Fibroblast of skin of abdomen (primary cell): ENCODE results near the gene EGR1. TPM values are rescaled to one million over a fixed set of nuclear protein-coding genes. Genes with fewer than 3 reads are reported as not detected.

Experiments
- DNase-seq: peaks from one replicate; pipeline ENCODE4 v3.0.0-alpha.2; 2013
- polyA plus RNA-seq, 2 experiments: library from polyadenylated mRNA; unstranded; fragments of 120-200 nt; gene quantifications; one replicate each; pipeline ENCODE4 v1.2.1, GENCODE V29; 2013; ENCODE audit not compliant: insufficient read length in 2 of 2

The EGR1 gene
- polyA plus RNA-seq (2013, experiment 1 of 2; ENCODE audit: insufficient read length) = 24.9 TPM
- 23.7 TPM for polyA plus RNA-seq (2013, experiment 2 of 2; ENCODE audit: insufficient read length)

DNA sequence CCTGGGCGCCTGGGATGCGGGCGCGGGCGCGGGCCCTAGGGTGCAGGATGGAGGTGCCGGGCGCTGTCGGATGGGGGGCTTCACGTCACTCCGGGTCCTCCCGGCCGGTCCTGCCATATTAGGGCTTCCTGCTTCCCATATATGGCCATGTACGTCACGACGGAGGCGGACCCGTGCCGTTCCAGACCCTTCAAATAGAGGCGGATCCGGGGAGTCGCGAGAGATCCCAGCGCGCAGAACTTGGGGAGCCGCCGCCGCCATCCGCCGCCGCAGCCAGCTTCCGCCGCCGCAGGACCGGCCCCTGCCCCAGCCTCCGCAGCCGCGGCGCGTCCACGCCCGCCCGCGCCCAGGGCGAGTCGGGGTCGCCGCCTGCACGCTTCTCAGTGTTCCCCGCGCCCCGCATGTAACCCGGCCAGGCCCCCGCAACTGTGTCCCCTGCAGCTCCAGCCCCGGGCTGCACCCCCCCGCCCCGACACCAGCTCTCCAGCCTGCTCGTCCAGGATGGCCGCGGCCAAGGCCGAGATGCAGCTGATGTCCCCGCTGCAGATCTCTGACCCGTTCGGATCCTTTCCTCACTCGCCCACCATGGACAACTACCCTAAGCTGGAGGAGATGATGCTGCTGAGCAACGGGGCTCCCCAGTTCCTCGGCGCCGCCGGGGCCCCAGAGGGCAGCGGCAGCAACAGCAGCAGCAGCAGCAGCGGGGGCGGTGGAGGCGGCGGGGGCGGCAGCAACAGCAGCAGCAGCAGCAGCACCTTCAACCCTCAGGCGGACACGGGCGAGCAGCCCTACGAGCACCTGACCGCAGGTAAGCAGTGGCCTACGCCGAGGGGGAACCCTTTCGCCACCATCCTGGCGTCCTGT, at the start of gene EGR1:
Gene EGR1, plus strand, starts transcription at position 219 of the 864 bp plus-strand sequence. Its CDS starts 283 bp downstream, at position 502.
- DNase-seq = peak; percentile 96

DNA sequence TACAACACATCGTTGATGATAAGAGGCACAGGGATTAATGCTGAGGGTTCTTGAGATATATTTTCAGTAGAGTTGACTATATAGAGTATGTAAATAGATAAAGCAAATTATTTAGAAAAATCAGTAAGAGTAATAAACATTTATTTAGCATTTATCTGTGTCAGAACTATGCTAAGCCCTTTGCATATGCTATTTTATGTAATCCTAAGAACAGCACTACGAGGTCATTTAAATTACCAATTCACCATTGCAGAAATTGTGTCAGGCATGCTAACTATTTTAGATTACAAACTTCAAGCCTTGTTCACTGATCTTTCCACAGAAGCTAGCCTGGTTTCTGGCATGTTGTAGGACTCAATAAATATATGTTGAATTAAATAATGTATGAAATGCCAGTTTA, 46.8 kb upstream of the EGR1 start:
- no peak for DNase-seq

DNA sequence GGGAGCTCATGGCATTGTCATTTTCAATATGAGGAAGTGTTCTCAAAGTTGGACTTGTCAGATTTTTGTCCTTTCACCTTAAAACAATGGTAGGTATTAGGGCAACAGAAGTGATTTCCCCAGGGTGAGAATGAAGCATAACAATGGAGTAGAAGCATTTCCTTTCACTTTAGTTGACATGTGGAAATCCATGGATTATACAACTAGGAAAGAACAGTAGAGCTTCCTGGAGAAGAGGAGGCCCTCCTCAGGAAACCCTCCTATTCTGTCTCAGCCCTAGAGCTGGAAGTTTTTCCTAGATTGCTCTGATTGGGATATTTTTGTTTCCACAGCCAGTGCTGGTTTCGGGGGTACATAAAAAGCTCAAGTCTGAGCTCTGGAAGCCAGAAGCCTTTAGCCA, 40.2 kb upstream of the EGR1 start:
- no peak for DNase-seq

DNA sequence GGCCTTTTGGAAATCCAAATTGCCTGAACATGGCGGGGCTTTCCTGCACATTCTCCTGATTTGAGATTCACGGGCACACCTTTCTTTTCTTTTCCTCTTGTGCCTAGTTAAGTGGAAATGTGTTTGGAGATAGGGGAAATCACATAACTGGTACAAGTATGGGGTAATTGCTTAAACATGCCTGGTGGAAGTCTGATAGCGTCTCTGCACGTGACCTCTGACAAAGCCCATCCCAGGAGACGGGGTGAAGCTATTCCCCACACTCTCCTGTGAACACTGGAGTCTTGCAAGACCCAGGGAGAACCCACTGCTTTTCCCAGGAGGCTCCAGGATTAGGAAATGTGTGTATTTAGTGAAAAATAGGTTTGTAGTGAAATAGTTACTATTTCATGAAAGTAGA, 29.3 kb upstream of the EGR1 start:
- DNase-seq = no peak

DNA sequence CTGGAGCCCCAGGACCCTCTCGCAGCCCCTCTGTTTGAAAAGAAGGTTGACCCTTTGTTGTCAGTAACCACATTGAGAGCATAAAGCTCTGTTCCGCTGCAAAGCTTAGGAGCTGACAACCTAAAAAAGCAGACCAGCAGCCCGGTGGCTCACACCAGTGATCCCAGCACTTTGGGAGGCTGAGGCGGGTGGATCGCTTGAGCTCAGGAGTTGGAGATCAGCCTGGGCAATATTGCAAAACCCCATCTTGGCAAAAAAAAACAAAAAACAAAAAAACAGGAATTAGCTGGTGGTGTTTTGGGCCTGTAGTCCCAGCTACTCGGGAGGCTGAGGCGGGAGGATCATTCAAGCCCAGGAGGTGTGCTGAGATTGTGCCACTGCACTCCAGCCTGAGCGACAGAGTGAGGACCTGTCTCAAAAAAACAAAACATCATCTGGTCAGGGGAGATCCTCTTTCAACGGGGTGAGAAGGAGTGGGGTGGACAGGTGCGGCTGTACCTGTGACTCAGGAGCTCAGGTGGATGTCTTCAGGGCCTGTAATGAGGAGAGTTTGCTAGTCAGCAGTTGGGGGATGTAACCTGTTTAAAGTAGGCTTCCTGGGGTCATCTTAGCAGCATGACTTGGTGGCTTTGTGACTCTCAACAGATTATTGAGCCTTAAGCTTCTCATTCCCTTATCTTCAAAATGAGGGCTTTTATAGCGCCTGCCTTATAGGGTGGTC, 27.1 kb upstream of the EGR1 start:
- DNase-seq = no peak

DNA sequence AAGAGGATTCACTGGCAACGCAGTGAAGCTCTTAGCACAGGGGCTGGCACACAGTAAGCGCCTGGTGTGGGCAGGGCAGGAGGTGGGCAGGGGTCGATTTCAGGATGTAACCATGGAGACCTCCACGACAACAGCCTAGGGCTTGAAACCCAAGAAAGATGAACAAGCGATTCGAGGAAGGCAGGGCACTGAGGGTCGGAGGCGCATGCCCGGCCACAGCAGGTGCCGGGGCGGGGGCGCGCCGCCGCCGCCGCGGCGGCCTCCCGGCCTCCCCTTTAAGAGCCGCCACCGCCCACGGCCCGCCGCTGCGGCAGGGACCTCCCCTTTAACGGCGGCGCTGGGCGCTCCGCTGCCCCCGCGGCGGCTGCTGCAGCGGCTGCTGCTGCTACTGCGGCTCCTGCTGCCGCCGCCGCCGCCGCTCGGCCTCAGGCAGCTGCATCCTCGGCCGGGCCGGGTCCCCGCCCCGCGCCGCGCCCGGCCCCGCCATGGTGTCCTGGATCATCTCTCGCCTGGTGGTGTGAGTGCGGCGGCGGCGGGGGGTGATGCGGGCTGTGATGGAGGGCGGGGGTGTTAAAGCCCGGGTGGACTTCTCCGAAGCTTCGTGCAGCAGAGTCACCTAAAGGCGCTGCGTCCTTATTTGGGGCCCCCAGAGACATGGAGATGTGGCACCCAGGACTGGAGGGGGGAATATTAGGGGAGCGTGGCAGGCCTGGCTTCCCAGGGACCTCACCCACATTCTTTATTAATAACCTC, 26.4 kb upstream of the EGR1 start, which contains the start of gene REEP2:
Gene REEP2, plus strand, starts transcription at position 334 of the 753 bp plus-strand sequence. Its CDS starts 152 bp downstream, at position 486.
- DNase-seq = peak; percentile 49

DNA sequence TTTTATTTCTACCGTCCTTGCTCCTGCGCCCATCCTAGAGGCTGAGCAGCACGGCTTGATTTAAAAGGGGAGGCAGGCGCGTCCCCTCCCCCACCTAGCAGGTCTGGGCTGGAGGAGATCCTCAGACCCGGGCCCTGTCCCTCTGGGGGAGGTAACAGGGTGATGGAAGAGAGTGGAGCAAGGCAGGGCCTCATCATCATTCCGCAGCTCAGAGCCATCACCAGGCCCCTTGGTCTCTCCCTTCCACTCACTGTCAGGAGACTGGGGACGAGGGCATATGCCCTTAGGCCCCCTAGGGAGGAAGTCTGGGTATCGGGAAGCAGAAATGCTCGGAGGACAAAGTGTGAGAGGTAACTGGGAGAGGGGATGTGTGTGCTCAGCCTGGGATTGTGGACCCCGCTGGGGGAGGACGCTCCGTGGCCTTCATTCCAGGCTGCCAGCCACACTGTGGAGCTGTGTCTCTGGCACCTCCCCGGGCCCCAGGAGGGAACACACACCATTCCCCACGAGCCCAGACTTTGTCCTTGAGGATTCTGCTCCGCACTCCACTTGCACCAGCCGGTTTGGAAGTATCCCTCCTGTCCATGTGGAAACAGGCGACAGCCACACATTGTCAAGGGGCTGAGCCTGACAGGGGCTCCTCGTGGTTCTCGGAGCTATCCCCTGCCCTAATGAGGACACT, 25.7 kb upstream of the EGR1 start:
- no peak for DNase-seq

DNA sequence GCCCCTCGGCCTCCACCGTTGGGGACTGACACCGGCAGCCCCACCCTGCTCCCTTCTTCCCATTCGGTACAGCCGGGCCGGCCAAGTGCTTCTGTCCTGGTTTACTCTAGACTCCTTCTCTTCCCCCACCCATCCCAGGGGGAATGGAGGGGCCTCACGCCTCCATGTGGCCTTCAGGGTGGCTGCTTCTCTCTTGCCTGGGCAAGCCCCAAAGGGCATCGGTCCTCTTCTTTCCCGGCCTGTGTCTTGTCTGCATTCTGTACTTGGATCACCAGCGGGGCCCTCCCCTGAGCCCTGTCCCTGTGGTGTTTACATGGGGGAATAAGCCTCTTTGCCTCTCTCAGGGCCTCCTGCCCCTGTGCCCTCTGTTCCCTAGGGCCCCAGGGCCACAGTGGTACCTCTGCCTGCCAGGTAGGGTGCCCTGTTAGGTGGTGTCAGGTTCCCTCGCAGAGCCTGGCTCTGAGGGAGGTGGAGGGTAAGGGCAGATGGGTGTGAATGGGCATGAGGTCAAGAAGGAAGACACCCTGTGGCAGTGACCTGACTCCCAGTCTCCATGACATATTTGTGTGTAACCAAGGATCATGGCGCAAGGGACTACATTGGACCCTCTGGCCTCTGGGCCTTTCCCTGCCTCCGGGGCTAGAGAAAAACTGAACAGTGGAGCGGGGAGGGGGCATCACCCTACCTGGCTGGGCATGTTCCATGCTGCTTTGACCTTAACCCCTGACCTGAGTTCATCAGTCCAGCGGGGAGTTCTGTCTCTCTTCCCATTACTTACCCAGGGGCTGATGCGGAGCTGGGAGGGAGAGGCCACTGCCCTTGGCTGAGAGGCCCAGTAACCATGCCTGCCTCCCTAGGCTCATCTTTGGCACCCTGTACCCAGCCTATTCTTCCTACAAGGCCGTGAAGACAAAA, 24.9 kb upstream of the EGR1 start:
- no peak for DNase-seq

DNA sequence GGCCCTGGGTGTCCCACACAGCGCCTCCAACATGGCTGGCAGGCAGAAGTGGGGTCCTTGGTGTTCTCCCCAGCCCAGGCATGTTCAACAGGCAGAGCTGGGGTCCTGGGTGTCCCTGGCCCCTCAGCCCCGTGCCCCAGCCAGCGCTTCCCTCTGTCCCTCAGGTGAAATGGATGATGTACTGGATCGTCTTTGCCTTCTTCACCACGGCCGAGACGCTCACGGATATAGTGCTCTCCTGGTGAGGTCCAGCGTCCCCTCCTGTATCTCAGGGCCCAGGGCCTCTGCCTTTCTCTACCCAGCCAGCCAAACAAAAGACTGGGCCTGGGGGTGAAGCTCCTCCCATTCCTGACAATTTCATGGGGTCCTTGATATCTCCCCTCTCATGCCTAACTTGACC, 24.1 kb upstream of the EGR1 start:
- DNase-seq = no peak

DNA sequence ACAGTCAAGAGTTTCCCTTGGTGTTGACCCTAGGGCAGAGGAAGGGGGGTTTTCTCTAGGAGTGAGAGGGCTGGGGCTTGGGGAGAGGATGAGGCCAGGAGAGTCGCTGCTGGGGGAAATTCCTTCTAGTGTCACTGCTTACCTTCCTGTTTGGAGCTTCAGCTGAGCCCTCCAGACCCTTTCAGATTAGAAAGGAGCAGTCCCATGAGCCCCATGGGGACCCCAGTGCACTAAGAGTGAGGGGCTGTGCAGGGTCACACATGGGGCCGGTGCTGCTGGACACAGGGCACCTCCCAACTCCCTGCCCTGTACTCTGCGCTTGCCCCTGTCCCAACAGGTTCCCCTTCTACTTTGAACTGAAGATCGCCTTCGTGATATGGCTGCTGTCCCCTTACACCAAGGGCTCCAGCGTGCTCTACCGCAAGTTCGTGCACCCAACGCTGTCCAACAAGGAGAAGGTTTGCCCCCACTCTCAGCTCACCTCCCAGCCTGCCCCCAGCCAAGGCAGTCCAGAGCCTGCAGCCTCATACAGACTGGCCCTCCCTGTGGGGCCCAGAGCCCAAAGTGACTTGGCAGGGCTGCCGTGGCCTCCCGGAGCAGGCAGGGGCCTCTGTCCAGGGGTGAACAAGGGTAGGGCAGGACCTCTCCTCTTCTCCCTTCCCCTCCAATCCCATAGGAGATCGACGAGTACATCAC, 21.1 kb upstream of the EGR1 start:
- no peak for DNase-seq

DNA sequence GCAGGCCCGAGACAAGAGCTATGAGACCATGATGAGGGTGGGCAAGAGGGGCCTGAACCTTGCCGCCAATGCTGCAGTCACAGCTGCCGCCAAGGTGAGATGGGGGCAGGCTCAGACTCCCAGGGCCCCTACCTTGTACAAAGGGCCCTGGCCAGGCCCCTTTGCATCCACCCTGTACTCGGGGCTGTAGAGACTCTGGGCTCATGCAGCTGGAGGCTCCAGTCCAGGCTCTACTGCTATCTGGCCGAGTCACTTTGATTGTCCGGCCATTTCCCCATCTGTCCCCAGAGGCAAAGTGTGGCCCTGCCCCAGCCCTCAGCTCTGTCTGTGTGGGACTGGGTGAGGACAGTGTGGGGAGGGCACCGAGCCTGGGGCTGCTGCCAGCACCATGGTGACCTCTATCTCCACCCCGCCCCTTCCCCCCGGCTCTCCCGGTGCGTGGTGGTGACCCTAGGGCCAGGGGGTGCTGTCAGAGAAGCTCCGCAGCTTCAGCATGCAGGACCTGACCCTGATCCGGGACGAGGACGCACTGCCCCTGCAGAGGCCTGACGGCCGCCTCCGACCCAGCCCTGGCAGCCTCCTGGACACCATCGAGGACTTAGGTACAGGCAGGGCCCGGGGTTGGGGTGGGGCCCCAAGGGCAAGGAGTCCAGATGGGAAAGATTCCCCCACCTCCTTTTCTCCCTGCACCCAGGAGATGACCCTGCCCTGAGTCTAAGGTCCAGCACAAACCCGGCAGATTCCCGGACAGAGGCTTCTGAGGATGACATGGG, 20.3 kb upstream of the EGR1 start:
- no peak for DNase-seq

DNA sequence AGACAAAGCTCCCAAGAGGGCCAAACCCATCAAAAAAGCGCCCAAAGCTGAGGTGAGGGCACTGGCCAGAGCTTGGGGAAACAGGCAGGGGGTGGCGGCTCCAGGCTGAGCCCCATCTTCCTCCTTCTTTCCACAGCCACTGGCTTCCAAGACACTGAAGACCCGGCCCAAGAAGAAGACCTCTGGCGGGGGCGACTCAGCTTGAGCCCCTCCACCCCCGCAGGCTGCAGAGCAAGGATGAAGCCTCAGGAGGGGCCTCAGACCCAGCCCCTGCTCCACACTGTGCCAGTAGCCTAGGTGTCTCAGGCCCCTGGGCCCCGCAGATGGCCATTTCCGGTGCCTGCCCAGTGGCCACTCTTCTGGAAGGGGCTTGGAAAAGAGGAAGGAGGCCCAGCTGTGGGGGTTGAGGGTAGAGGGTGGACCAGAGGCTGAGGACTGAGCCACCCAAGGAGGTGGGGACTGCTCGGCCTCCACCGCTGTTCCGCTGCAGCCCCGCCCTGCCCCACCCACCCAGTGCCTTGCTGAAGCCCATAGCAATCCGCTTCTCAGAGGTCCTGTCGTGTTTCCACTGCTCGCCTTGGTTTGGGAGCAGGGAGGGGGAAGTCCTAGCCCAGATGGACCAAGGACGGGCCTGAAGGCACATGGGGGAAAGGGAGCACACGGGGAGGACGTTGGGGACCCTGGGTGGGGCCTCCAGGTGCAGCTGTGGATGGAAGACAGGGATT, 19.6 kb upstream of the EGR1 start:
- DNase-seq = no peak

DNA sequence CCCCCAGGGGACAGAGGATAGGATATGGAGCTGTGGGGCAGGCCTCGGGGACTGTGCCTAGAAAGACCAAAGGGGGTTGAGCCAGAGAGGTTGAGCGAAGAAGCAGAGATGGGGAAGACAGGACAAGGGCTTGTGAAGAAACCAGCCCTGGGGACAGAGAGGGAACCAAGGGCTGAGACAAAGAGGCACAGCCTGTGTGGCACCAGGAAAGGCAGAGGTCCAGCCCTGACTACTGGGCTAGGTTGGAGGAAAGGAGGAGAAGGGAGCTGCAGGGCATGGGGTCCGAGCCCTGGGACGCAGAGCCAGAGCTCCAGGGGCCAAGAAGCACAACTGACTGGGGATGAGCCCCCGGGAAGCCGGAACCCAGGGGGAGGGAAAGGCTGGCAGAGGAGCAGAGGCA, 17.2 kb upstream of the EGR1 start:
- DNase-seq = no peak

DNA sequence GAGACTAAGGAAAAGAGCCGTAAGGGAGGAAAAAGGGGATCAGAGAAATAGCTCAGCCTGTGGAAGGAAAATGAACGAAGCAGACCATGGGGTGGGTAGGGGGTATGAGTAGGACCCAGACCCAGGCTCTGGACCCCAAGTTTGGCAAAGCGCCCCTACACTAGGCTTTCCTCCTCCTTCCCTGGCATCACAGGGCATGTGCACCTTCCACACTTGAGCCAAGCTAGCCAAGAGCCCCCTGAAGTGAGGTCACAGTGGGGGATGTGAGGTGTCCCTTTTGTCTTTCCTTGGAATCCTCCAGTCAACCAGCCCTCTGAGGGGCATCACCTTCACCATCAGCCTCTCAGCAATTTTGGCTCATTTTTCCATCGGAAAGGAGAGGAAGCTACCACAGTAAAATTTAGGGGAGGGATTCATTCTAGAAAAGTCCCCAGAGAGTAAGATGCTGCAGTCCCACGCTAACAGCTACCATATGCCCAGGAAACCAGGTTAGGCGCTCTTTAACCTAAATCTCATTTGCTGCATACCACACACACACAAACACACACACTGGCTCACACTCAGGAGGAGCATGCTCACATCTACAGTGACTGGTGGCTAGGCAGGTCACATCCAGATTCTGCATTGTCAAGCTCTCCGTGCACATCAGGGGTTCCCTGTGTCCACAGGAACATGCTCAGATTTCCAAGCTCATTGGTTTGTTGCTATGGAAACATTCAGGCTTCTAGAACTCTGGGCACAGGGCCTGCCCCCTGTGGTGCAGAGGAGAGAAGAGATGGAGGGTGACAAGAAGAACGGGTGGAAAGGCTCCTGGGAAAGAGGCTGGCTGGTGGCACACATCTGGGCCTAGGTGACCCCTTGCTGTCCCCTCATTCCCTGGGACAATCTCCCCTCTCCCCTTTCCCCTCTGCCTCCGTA, 16.5 kb upstream of the EGR1 start:
- DNase-seq = peak; percentile 16

DNA sequence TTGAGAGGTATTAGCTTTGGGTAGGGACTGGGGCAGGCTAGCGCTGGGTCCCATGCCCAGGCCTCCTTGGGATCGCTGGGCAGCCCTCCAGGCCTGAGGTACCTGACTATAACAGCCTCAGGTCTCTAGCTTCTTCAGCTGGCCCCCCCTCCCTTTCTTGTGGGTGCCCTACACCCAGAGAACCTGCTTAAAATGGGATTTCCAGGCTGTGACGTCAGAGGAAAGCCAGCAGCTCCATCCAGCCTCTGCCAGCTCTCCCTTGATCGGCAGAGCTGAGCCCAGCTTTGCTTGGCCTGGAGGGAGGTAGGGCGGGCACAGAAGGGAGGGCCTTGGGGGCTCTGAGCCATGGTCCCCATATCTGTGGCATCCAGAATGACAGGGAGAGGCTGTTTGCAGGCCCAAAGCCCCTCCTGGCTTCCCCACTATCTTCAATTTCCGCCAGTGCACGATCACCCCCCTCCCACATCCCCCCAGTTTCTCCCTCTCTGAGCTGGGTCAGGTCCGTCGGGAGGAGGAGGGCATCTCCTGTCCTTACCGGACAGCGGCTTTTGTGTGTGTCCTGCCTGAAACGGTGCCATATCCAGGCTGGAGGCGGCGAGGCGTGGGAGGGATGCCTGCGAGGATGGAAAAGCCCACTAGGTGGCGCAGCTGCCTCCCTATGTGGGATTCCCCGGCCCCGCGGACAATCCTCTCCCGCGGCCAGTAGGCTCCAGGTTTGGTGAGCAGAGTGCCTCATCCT, 15.6 kb upstream of the EGR1 start:
- DNase-seq = peak; percentile 74

DNA sequence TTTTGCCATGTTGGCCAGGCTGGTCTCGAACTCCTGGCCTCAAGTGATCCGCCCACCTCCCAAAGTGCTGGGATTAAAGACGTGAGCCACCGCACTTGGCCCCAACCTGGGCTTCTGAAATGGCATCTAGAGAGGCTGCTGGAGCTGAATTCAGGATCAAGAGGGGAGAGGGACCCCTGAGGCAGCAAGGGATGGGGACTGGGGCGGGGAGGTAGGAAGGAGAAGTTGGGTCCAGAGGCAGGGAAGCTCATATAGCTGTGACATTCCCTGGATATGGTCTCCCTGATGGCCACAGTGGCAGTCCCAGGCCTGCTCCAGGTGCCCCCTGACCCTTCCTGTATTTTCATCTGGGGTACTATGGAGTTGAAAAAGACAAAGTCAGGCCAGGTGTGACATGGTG, 14.3 kb upstream of the EGR1 start:
- no peak for DNase-seq

DNA sequence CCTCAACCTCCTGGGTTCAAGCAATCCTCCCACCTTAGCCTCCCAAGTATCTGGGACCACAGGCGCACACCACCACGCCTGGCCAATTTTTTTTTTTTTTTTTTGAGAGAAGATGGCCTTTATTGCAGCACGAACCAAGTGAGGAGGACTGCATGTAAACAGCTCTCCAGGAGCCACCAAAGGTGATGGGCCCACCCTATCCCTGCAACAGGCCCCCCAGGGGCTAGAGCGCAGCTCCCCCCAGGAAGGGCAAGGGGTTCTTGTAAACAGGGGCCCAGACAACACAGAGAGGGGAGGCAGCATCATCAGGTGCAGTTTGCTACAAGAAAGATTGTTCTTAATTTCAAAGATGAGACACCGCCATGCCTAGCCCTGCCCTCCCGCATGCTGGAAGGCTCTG, 12.6 kb upstream of the EGR1 start:
- DNase-seq = no peak
